H9 (cell line): ENCODE measurements around the gene MCF2L. TPM values are rescaled to one million over a fixed set of nuclear protein-coding genes. Genes with fewer than 3 reads are reported as not detected.

Experiments
- DNase-seq: peaks from one replicate; pipeline ENCODE4 v3.0.0-alpha.2; 2017
- H2AFZ ChIP-seq: one replicate; pipeline ENCODE4 v1.6.1; 2013; ENCODE audit warnings: mild to moderate bottlenecking, low read length, control low read depth, moderate library complexity
- H2AK5ac ChIP-seq: 2 replicates; pipeline ENCODE4 v1.6.1; 2013; ENCODE audit warnings: low read length, control low read depth, mixed read lengths; ENCODE audit not compliant: insufficient read length
- H2BK120ac ChIP-seq: one replicate; pipeline ENCODE4 v1.6.1; 2013; ENCODE audit warnings: low read depth, mild to moderate bottlenecking, low read length, control low read depth, inconsistent platforms; ENCODE audit not compliant: poor library complexity, severe bottlenecking
- H2BK12ac ChIP-seq: 2 replicates; pipeline ENCODE4 v1.6.1; 2013; ENCODE audit warnings: low read length, control low read depth, mixed read lengths, low read depth; ENCODE audit not compliant: insufficient read length
- H2BK15ac ChIP-seq: 2 replicates; pipeline ENCODE4 v1.6.1; 2013; ENCODE audit warnings: low read depth, low read length, control low read depth
- H2BK20ac ChIP-seq: one replicate; pipeline ENCODE4 v1.6.1; 2013; ENCODE audit warnings: low read depth, mild to moderate bottlenecking, low read length, control low read depth, inconsistent platforms; ENCODE audit not compliant: poor library complexity, severe bottlenecking
- H2BK5ac ChIP-seq: 2 replicates; pipeline ENCODE4 v1.6.1; 2013; ENCODE audit warnings: low read length, control low read depth, mixed read lengths; ENCODE audit not compliant: insufficient read length
- H3K14ac ChIP-seq: 2 replicates; pipeline ENCODE4 v1.6.1; 2013; ENCODE audit warnings: low read length, control low read depth; ENCODE audit not compliant: insufficient read depth
- H3K18ac ChIP-seq: 2 replicates; pipeline ENCODE4 v1.6.1; 2013; ENCODE audit warnings: low read depth, mild to moderate bottlenecking, mixed read lengths, low read length, control low read depth; ENCODE audit not compliant: insufficient read length
- H3K23ac ChIP-seq: 2 replicates; pipeline ENCODE4 v1.6.1; 2013; ENCODE audit warnings: low read length, control low read depth, mixed read lengths, low read depth; ENCODE audit not compliant: insufficient read length
- H3K23me2 ChIP-seq: 2 replicates; pipeline ENCODE4 v1.6.1; 2013; ENCODE audit warnings: low read depth, mild to moderate bottlenecking, mixed read lengths, low read length, control low read depth; ENCODE audit not compliant: insufficient read length, poor library complexity, severe bottlenecking
- H3K27ac ChIP-seq: 2 replicates; pipeline ENCODE4 v1.5.1; 2013; ENCODE audit warnings: low read length, control low read depth, mixed read lengths, low read depth; ENCODE audit not compliant: insufficient read length
- H3K27me3 ChIP-seq: 2 replicates; pipeline ENCODE4 v1.6.1; 2013; ENCODE audit warnings: low read length, control low read depth, inconsistent platforms; ENCODE audit not compliant: insufficient read depth
- H3K4ac ChIP-seq: 2 replicates; pipeline ENCODE4 v1.6.1; 2013; ENCODE audit warnings: low read depth, mild to moderate bottlenecking, control low read depth, inconsistent platforms, low read length, moderate library complexity
- H3K4me1 ChIP-seq: 2 replicates; pipeline ENCODE4 v1.6.1; 2013; ENCODE audit warnings: low read length, control low read depth, inconsistent platforms; ENCODE audit not compliant: insufficient read depth
- H3K4me2 ChIP-seq: 2 replicates; pipeline ENCODE4 v1.6.1; 2013; ENCODE audit warnings: low read length, control low read depth, mixed read lengths; ENCODE audit not compliant: insufficient read length, insufficient read depth
- H3K56ac ChIP-seq: 2 replicates; pipeline ENCODE4 v1.6.1; 2013; ENCODE audit warnings: low read depth, mild to moderate bottlenecking, mixed read lengths, low read length, control low read depth; ENCODE audit not compliant: insufficient read length
- H3K79me1 ChIP-seq: 2 replicates; pipeline ENCODE4 v1.6.1; 2013; ENCODE audit warnings: low read depth, mild to moderate bottlenecking, moderate library complexity, low read length, control low read depth, inconsistent platforms; ENCODE audit not compliant: insufficient read depth, poor library complexity, severe bottlenecking
- H3K79me2 ChIP-seq: 2 replicates; pipeline ENCODE4 v1.6.1; 2013; ENCODE audit warnings: low read length, control low read depth, inconsistent platforms; ENCODE audit not compliant: insufficient read depth
- H3K9ac ChIP-seq: 2 replicates; pipeline ENCODE4 v1.6.1; 2013; ENCODE audit warnings: low read length, control low read depth, mixed read lengths; ENCODE audit not compliant: insufficient read length; ENCODE audit errors: extremely low read depth
- H3K9me3 ChIP-seq: one replicate; pipeline ENCODE4 v1.6.1; 2013; ENCODE audit warnings: low read depth, low read length, inconsistent platforms; ENCODE audit not compliant: control insufficient read depth
- H3T11ph ChIP-seq: one replicate; pipeline ENCODE4 v1.6.1; 2013; ENCODE audit warnings: mild to moderate bottlenecking, low read length, control low read depth, inconsistent platforms
- H4K20me1 ChIP-seq: one replicate; pipeline ENCODE4 v1.6.1; 2013; ENCODE audit not compliant: control insufficient read depth, insufficient read length, insufficient read depth
- H4K5ac ChIP-seq: 2 replicates; pipeline ENCODE4 v1.6.1; 2013; ENCODE audit warnings: low read depth, mild to moderate bottlenecking, mixed read lengths, low read length, control low read depth; ENCODE audit not compliant: insufficient read length
- H4K8ac ChIP-seq: replicated peaks from 2 replicates; pipeline ENCODE4 v1.6.1; 2013; ENCODE audit warnings: low read length, control low read depth, mixed read lengths, low read depth; ENCODE audit not compliant: insufficient read length
- H4K91ac ChIP-seq: 2 replicates; pipeline ENCODE4 v1.6.1; 2013; ENCODE audit warnings: low read depth, mild to moderate bottlenecking, moderate library complexity, mixed read lengths, low read length, control low read depth; ENCODE audit not compliant: insufficient read length
- H3K27ac Mint-ChIP-seq, 3 experiments: 2 replicates in 2 of 3; 3 replicates in 1 of 3; pipeline ENCODE4 v1.8.0; 2020 to 2021; ENCODE audit warnings: mixed read lengths in 3 of 3, mild to moderate bottlenecking in 1 of 3, moderate library complexity in 1 of 3
- H3K27me3 Mint-ChIP-seq: 2 replicates; pipeline ENCODE4 v1.8.0; 2021; ENCODE audit warnings: low read depth, mild to moderate bottlenecking, moderate library complexity, mixed read lengths
- H3K36me3 Mint-ChIP-seq, 3 experiments: 2 replicates in 2 of 3; 3 replicates in 1 of 3; pipeline ENCODE4 v1.8.0; 2020 to 2021; ENCODE audit warnings: low read depth in 3 of 3, mixed read lengths in 3 of 3; ENCODE audit not compliant: insufficient read depth in 1 of 3
- H3K4me1 Mint-ChIP-seq, 2 experiments: 2 replicates each; pipeline ENCODE4 v1.8.0; 2020; ENCODE audit warnings: mixed read lengths in 2 of 2
- H3K4me3 Mint-ChIP-seq, 2 experiments: 2 replicates in 1 of 2; 3 replicates in 1 of 2; pipeline ENCODE4 v1.8.0; 2020 to 2021; ENCODE audit warnings: mild to moderate bottlenecking in 2 of 2, mixed read lengths in 2 of 2, moderate library complexity in 1 of 2
- H3K9me3 Mint-ChIP-seq, 2 experiments: 2 replicates in 1 of 2; 3 replicates in 1 of 2; pipeline ENCODE4 v1.8.0; 2020; ENCODE audit warnings: mild to moderate bottlenecking in 2 of 2, mixed read lengths in 2 of 2, moderate library complexity in 1 of 2
- WGBS: extraction: QIAGEN DNeasy Blood & Tissue Kit; methylation state at CpG from one replicate; pipeline ENCODE4 v1.1.7; 2013; ENCODE audit warnings: missing lambda C conversion rate, low lambda C conversion rate, mixed read lengths; ENCODE audit not compliant: insufficient read length; ENCODE audit errors: extremely low coverage; 5-methylcytosine and 5-hydroxymethylcytosine counted together
- total RNA-seq: library from RNA; stranded (reverse); gene quantifications from 2 replicates; pipeline ENCODE4 v1.2.1, GENCODE V29; 2021
- TF ChIP-seq, protein P1 (sequence below): fragments of 200-600 bp; sonication (generic); conservative IDR thresholded peaks from 3 replicates; pipeline ENCODE4 v1.8.0; 2021; ENCODE audit warnings: antibody characterized with exemption, mild to moderate bottlenecking

MCF2L gene
- total RNA-seq, 1 experiment from 2014 or later: 18.5 TPM

DNA sequence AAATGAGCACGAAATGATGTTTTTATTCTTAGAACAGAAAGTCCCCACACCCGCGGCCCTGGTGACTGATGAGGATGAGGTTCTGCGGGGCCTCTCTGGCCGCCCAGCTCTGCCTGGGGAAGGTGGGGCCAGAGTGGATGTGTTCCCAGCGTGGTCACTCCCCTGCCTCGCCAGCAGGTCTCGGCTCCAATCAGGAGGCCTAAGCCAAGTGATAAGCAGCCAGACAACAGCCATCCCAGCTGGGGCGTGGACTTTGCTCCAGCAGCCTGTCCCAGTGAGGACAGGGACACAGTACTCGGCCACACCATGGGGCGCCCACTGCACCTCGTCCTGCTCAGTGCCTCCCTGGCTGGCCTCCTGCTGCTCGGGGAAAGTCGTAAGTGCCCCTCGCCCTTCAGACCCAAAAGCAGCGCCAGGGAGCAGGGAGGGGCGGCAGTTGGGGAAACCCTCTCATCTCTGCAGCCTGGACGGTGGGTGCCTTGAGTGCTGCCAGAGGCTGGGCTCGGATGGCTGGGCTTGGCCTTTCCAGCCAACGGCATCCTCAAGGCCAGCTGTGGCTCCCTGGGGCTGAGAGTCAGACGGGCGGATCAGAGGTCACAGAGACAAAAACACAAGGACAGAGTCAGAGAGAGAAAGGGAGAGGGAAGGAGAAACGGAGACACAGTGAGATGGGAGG, 153.7 kb downstream of the MCF2L start, which contains the start of gene F10:
Gene F10, plus strand, starts transcription at position 250 of the 676 bp plus-strand sequence. Its CDS starts 57 bp downstream, at position 307.
- Histone ChIP-seq H2BK15ac (no peak within 1 kb of the TSS), H3K9ac (no peak within 1 kb of the TSS), H3K23ac (no peak within 1 kb of the TSS), H2BK5ac (no peak within 1 kb of the TSS), H4K5ac (no peak within 1 kb of the TSS), H3K23me2 (no peaks in the 10 kb centered on the region), H3K27ac (no peak within 1 kb of the TSS), H3K18ac (peak within 1 kb of the TSS; percentile 16), H3K56ac (no peak within 1 kb of the TSS), H2AK5ac (no peak within 1 kb of the TSS), H3K9me3 (no peaks in the 10 kb centered on the region), H2BK12ac (no peak within 1 kb of the TSS), H3K79me1 (no peaks in the 10 kb centered on the region), H4K8ac (no peak within 1 kb of the TSS), H3K4ac (no peak within 1 kb of the TSS), H2BK20ac (no peak within 1 kb of the TSS), H3K14ac (peak within 1 kb of the TSS; percentile 16; the same call in 1 of the 2 replicates), H3T11ph (no peak within 1 kb of the TSS), H3K4me1 (no peaks in the 10 kb centered on the region; the same call in 1 of the 2 replicates), H2BK120ac (no peak within 1 kb of the TSS), H4K91ac (no peak within 1 kb of the TSS), H4K20me1 (no peaks in the 10 kb centered on the region), H3K27me3 (no peaks in the 10 kb centered on the region), H3K4me2 (no peak within 1 kb of the TSS), H2AFZ (no peak within 1 kb of the TSS), H3K79me2 (no peaks in the 10 kb centered on the region)
- peak; percentile 88 for DNase-seq
- Mint-ChIP-seq H3K4me1 (peaks cover 10 to 16% of the 10 kb centered on the region in 2 experiments), H3K36me3 (no peaks in the 10 kb centered on the region), H3K4me3 (peak within 1 kb of the TSS in 1 of 2 experiments; percentile 9; a peak in 1 of 5 replicates), H3K27me3 (peaks cover 24% of the 10 kb centered on the region), H3K9me3 (no peaks in the 10 kb centered on the region), H3K27ac (no peak within 1 kb of the TSS)
- TF ChIP-seq, protein P1, sequence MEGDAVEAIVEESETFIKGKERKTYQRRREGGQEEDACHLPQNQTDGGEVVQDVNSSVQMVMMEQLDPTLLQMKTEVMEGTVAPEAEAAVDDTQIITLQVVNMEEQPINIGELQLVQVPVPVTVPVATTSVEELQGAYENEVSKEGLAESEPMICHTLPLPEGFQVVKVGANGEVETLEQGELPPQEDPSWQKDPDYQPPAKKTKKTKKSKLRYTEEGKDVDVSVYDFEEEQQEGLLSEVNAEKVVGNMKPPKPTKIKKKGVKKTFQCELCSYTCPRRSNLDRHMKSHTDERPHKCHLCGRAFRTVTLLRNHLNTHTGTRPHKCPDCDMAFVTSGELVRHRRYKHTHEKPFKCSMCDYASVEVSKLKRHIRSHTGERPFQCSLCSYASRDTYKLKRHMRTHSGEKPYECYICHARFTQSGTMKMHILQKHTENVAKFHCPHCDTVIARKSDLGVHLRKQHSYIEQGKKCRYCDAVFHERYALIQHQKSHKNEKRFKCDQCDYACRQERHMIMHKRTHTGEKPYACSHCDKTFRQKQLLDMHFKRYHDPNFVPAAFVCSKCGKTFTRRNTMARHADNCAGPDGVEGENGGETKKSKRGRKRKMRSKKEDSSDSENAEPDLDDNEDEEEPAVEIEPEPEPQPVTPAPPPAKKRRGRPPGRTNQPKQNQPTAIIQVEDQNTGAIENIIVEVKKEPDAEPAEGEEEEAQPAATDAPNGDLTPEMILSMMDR: no peak; the same call in 2 of the 3 replicates
- no CpG with 5 or more reads among the region's 23 CpGs for whole genome bisulfite sequencing
